GM21529 (cell line): ENCODE results near the gene INF2.
"Not testable (repeated sequence)": the region's sequence is repeated elsewhere in the genome, so short reads cannot be mapped to it uniquely, and the experiment has no call there.

Experiments used
- ATAC-seq: cut with Tn5 transposase; IDR thresholded peaks from one replicate; pipeline ENCODE4 v1.9.1; 2021; ENCODE audit not compliant: unreplicated experiment

Gene INF2

DNA sequence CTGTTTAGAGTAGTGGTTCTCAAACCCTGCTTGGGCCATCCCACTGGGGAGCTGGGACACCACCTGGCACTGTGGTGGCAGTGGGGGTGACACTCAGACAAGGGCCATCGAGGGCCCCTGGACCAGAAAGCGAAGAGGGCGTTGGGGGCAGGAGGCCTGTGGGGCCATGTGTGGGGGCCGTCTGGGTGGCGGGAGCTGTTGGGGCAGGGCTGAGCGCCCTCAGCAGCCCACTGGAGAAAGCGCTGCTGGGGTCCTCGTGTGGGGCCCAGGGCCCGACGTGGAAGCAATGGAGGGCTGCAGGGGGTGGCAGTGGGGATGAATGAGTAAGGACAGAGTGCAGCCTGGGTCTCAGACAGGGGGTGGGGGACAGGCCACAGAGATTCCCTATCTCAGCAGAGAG is 28.7 kb downstream of the INF2 start:
- no peak for ATAC-seq

DNA sequence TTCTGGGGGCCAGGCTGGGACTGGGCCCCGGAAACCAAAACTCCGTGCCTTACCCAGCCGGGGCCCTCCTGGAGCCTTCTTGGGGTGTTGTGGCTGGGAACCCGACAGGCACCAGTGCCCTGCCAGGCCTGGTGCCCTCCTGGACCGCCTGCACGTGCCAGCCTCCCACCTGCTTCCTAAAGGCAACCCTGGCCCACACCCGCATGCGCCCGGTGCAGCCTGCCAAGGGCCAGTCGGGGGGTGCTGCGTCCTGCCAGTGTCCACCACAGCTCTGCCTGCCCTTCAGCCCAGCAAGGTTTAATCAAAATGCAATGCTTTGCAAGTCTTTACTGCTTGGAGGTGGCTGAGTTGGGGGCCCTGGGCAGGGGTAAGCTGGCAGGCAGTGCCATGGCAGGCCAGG is 29.5 kb downstream of the INF2 start:
- no peak for ATAC-seq

DNA sequence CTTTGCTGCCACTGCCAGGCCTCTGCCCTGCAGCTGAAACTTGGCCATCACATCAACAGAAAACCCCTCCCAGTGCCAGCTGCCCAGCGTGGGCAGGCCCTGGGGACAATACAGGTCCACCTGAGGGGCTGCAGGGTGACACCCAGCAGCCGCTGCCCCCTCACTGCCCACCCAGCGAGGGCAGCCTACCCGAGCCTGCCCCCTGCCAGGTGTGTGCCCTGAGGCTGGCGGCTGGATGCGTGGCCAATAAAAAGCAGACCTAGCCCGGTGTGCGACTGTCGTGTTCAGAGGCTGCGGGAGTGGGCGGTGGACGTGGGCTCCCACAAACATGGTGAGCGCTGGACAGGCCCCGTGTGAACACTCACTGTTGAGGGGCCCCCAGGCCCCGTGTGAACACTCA is 29.9 kb downstream of the INF2 start:
- ATAC-seq: no peak

DNA sequence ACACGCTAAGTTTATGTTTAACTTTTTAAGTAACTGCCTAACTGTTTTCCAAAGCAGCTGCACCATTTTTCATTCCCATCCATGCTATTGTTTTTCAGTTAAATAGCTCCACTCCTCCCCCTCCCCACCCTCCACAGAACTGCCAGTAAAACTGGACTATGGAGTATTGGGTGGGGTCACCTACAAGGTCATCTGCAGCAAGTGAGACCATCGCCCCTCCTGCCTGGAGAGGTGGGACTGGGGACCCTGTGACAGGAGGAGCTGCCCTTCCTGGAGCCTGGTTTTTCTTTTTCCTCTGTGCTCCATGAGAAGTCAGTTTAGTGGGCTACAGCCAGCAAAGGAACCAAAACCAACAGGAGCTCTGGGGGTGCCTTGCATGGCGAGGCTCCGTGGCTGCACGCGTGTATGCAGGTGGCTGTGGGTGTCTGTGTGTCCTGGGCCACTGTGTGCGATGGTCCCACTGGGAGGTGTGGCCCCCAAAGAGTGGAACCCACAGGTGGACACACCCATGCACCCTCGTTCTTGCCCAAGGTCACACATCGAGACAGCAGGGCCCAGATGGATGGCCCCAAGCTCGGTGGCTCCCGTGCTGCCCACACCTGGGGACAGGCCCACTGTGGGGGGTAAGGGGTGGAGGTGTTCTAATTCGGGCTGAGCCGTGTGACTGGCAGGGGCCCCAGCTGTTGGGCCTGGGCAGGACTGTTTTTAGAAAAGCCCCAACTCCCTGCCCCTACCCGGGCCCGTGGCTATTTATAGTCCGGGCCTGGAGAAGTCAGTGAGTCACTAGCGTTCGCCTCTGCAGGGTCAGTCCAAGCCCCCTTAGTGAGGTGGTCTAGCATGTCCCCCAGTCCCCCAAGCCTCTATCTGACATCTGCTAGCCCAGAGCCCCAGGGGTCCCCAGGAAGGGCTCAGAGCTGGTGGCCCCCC is 32.4 kb downstream of the INF2 start:
- no peak for ATAC-seq

DNA sequence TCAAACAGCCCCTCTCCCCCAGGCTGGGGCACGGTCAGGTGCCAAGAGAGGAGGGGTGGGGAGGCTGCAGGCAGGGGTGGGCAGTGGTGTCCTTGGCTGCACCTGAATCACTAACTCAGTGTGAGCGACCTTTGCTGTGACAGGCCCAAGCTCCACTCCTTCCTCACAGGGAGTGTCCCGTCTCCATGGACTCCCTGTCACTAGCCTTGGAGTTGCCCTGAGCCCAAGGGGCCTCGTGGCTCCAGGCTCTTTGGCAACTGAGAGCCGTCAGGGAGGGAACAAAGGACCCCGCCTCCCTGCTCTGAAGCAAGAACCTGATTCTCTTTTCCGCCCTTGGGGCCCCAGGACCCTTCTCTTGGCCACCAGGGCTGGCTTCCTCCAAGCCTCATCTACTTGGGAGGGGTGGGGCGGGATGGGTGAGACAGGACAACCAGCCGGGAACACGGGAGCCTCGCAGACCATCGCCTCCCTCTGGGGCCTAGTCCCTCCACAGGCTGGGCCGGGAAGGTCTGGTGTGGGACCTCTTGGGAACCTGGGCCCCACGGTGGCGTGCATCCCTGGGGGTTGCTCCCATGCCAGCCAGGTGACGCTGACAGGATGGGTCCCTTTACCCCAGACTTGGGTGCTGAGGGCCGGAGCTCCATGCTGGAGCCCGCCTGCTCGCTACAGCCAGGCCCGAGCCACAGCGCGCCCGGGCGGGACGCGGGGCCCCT is 33.7 kb downstream of the INF2 start:
- no peak for ATAC-seq

DNA sequence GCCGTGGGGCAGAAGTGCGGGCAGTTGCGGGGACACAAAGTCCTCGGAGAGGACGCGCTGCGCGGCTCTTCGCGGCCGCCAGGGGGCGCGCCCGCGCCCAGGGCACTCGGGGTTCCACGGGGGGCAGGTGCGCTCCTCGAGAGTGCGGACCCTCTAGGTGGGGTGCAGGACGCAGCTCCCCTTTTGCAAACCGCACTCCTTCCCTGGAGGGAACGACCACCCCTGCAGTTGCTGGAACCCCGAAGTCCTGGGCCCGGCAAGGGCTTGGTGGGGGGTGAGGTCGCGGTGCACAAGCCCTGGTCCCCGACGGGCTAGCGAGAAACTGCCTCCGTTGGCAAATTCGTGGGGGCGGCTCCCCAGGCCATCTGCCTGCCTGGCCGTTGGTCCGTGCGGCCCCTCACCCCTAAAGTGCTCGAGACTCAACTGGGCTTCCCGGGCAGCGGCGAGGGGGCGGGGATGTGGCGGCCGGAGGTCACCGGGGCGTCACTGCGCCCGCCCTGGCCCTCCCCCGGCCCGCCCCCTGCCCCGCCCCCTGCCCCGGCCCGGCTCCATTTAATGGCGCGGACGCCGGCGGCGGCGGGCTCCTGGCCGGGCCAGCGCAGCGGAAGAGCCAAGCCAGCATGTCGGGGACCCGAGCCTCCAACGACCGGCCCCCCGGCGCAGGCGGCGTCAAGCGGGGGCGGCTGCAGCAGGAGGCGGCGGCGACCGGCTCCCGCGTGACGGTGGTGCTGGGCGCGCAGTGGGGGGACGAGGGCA is 34.4 kb downstream of the INF2 start, which contains the start of gene ADSS1:
ADSS1 (plus strand) TSS at position 579 of the 756 bp plus-strand sequence; CDS start at position 621, 42 bp downstream.
- peak; percentile 64 for ATAC-seq

DNA sequence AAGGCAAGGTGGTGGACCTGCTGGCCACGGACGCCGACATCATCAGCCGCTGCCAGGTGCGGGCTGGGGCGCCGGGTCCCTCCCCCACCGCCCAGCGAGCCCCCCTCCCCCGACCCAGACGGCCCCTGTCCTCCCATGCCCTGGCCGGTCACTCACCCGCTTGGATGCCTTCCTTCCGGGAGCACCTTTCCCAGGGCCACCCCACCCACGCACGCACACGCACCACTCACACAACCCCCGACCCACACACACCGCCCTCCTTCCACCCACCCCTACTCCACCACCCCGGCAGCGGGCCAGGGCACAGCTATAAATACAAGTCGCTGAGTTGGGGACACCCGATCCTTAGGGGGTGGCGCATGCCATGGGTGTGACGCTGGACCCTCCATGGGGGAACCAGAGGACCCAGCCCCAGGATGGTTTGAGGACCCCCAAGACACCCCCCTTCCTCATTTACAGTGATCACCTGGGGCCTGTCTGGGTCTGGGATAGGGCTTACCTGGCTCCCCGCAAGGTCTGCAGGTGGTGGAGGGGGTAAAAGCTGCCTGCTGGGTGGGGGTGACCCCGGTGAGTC is 35.1 kb downstream of the INF2 start:
- ATAC-seq: no peak

DNA sequence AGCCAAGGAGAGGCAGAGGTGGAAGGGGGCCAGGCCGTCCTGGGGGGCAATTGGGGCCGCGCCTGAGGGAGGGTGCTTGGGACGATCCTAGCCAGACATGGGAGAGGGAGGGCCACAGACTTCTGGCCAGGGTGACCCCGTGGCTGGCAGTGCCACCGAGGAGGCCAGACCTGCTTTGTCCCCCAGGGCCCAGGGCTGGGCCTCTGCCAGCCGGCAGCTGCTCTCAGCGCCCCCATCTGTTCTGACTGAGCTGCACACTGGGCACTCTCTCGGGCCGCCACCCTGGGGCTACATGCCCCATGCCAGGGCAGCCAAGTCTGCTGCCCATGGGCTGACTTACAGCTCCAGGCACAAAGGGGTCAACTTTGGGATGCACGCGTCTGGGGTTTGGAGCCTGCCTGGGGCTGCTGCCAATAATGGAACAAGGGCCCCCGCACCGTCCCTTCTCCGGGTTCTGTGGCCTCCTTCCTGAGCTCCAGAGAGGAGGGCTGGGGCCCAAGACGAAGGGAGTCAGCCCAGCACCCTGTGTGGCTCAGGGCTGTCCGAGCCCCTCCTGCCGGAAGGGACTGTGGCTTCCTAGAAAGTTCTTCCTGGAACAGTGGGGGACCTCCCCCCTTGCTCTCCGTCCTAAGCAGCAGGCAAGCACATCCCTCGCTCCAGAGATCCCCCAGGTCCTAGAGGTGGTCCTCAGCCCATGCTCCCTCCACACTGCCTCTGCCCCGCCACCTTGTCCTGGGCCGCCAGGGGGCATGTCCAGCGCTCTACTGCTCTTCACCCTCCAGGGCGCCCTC is 35.8 kb downstream of the INF2 start:
- ATAC-seq: no peak

DNA sequence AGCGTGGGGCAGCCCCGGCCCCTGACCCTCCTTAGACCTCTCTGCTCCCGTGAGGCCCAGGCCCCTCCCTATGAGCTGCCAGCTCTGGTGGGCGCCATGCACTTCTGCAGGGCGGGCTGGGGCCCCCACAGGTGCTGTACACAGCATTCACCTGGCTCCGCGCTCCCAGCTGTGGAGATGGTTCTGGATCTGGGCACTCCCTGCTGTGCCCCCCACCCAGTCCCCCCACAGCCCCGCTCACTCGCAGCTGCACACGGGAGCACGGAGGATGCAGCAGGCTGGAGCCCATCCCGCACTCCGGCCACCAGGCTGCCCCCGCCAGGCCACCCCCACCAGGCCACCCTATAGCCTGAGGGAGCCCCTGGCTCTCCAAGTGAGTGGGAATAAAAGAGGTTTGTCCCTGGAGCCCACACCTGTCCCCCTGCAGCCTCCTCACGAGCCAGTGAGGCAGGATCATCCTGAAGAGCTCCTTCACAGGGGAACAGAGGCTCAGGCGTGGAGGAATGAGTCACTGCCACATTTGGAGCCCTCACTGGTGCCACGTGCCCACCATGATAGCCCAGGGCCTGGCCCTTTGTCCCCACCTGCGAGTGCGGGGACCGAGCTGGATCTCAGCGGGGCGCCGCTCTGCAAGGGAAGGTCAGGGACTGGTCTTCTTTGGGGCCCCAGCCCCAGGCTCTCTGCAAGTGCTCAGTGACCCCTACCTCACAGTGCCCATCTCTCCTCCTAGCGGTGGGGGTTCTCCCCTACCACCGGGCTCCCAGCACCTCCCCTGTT is 36.5 kb downstream of the INF2 start:
- no peak for ATAC-seq

DNA sequence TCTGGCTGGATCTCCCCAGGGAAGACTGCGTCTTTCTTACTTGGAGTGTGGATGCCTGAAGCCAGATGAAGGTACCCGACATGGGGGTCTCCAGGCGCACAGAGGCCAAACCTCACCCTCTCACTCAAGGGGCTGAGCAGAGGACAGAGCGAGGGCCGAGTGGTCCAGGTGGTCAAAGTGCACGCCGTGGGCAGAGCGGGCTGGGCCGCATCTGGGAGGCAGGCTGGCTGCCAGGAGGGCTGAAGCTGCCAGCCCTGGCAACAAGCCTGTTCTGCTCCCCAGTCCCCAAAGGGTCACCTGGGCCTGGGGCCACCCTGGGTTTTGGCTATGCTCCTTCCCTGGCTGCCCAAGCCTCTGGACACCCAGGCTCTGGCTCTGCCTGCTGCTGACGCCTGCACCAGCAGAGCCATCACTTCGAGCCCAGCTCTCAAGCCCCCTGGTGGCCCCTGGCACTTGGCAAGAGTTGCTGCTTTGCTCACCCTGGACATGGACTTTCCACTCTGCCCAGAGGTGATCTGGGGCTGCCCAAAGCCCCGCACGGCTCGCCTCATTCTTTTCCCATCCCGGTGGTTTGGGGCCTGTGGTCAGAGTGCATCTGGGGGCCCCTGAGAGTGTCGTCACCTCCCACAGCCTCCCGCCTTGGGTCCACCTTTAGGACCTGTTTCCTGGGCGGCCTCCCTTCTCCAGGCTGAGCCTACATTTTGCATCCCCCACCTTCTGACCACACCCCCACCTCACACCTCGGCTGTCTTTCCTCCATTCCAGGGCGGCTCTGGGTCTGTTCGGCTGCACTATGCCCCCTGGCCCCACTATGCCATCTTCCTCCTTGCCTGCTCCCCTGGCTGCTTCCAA is 37.4 kb downstream of the INF2 start:
- ATAC-seq: no peak

DNA sequence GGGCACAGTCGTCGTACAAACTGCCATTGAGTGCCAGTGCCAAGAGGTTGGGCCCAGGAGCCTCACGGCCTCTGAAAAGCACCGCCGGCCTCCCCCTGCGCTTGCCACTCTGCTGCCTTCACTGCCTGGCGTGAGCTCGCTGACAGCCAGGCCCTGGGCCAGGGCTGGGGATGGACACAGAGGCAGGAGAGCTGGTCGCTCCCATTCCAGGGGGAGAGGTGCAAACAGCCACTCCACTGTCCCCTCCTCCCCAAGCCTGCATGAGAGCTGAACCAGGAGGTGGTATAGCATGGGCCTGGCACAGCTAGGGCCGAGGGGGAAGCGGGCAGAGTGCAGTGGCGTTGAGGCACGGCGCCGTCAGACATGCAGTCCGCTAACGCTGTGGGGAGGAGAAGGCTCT is 39.2 kb downstream of the INF2 start:
- no peak for ATAC-seq

DNA sequence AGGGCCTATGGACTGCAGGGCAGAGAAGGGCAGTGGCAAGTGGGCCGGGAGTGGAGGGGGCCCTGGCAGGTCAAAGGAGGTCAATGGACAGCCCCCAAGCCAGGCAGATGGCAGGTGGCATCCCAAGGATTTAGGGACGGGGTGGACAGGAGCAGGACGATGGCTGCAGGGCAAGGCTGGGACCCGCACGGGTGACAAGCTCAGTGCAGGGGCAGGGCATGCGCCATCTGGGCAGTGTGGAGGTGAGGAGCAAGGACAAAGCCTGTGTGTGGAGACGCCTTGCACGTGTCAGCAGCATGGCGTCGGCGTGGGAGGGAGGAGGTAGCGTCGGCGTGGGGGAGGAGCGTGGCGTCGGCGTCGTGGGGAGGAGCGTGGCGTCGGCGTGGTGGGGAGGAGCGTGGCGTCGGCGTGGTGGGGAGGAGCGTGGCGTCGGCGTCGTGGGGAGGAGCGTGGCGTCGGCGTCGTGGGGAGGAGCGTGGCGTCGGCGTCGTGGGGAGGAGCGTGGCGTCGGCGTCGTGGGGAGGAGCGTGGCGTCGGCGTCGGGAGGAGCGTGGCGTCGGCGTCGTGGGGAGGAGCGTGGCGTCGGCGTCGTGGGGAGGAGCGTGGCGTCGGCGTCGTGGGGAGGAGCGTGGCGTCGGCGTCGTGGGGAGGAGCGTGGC is 39.9 kb downstream of the INF2 start:
- not testable (repeated sequence) for ATAC-seq

DNA sequence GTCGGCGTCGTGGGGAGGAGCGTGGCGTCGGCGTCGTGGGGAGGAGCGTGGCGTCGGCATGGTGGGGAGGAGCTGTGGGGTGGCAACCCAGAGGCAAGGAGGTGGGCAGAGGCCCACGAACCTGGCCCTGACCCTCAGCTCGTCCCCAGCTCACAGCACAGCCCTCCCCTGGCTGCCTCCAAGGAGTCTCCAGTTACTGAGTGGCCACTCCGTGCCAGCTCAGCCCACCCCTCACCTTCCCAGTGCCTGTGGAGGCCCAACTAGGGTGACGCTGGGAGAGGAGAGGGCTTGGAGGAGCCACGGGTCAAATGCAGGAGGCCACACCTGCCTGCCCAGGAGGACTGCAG is 40.4 kb downstream of the INF2 start:
- no peak for ATAC-seq

DNA sequence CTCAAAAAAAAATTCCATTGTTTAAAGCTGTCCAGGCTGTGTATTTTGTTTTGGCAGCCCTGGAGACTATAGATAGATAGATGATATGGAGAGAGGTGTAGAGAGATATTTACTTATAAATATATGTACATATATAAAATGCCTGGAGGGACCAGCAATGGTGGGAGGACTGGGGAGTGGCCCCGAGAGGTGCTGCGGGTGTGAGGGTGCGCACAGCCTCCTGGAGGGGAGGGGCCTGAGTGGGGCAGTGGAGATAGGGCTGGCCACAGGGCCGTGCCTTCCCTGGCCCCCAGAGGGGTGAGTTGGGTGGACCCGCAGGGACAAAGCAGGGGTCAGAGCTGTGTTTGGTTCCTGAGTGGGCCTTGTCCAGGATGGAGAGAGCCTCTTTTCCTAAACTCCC is 41.1 kb downstream of the INF2 start:
- ATAC-seq: no peak

DNA sequence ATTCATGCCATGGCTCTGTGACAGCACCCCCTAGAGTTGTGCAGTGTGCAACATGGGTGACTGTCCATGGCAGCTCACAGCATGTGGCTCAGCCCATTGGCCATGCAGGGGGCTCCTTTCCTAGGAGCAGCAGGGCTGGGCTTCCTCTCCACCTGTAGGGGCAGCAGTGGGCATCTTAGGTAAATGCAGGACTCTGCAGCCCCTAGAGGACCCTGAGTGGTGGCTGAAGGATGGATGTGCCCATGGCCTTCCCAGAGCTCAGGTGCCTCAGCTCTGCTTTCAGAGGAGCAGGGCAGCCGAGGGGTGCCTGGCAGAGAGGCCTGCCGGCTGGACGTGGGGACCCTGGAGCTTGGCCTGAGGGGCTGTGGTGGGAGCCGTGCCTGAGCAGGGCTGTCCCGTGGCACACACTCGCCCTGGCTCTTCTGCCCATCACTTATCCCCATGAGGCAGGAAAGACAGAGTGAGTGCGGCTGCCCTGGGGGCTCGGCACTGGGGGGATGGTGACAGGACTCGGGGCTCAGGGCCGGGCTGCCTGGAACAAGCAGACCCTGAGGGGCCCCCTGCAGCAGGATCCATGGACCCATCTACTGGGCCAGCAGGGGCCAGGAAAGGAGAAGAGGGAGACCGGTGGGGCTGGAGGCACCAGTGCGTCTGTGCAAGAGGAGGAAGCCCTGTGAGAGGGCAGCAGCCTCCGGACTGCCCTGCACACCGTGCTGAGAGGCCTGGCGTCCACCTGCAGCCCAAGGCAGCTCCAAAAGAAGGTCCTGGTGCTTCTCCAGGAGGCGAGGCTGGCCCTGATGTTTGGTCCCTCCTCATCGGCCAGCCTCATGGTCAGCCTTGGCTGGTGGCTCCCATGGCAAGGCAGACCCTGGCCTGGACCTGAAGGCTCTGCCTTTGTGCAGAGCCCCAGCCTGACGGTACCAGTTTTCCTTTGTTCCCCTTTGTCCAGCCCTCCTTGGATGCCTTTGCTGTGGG is 42.2 kb downstream of the INF2 start:
- no peak for ATAC-seq

DNA sequence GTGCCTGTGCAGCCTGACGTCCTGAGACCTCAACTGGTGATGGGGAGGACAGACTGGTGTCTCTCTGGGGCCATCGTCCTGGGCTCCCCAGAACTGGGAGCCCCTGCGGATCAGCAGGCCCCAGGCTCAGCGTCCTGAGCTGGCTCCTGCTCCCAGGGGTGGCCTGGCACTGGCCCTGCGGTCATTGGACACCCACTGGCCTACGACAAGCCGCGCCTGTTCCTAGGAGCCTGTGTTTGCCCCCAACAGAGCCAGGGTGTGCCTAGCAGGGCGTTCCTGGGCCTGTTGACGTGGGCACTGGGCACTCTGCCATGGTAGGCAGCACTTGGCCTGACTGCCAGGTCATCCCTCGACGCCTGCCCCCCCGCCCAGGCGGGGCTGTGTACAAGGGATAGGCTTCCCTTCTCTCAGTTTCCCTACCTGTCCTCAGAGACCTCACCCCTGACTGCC is 43.0 kb downstream of the INF2 start:
- no peak for ATAC-seq
